Measurements from ENCODE around the gene NCAPH2. TPM values are rescaled to one million over a fixed set of nuclear protein-coding genes. Genes with fewer than 3 reads are reported as not detected.

Gene NCAPH2
- polyA plus RNA-seq, 1 experiment = 10.4 TPM

GRCh38 chr22:50473088-50473487 is 34.9 kb upstream of the NCAPH2 start:
- H3K27ac ChIP-seq (ENCODE audit: low read depth, low read length) = no peak overlapping the region
- no peaks in the 10 kb centered on the region; the same call in 1 of the 2 replicates for H3K9me3 ChIP-seq (ENCODE audit: control insufficient read depth, insufficient read depth, low read length)
- peak; percentile 28; the same call in 1 of the 2 replicates for TF ChIP-seq CTCF (IDR thresholded peaks at IDR 0.05; ENCODE audit: low read depth, low read length)
- DNase-seq (ENCODE audit: low read depth, low spot score) = no peak
- CTCF ChIA-PET = interaction anchor here (1.0 kb wide), 1 partner anchor 23 kb away, joined by 3 read pairs; no protein-coding TSS in a partner anchor
- no peaks in the 10 kb centered on the region for H3K27me3 ChIP-seq (ENCODE audit: control insufficient read depth, insufficient read depth, low read length)
- POLR2A ChIA-PET = interaction anchor here (0.6 kb wide), 1 partner anchor 126 kb away, joined by 8 read pairs; no protein-coding TSS in a partner anchor
- peak overlapping the region; percentile 69 for H3K4me3 ChIP-seq (ENCODE audit: low read depth, low read length)

- Histone ChIP-seq H3K9me3 (ENCODE audit: control insufficient read depth, insufficient read depth, low read length) (no peaks in the 10 kb centered on the region; the same call in 1 of the 2 replicates), H3K4me3 (ENCODE audit: low read depth, low read length) (peak overlapping the region; percentile 69), H3K27ac (ENCODE audit: low read depth, low read length) (peak overlapping the region; percentile 75), H3K27me3 (ENCODE audit: control insufficient read depth, insufficient read depth, low read length) (no peaks in the 10 kb centered on the region)
- CTCF ChIA-PET = interaction anchor here (1.0 kb wide), 1 partner anchor 24 kb away, joined by 3 read pairs; no protein-coding TSS in a partner anchor
- peak; percentile 20 for DNase-seq (ENCODE audit: low read depth, low spot score)
- TF ChIP-seq CTCF (IDR thresholded peaks at IDR 0.05; ENCODE audit: low read depth, low read length) = no peak
- POLR2A ChIA-PET = interaction anchor here (0.5 to 0.7 kb wide), 2 partner anchors 100 to 157 kb away, joined by 4 to 6 read pairs; no protein-coding TSS in a partner anchor
These were observed 34.0 kb upstream of the NCAPH2 start for GRCh38 chr22:50473855-50474671.

- H3K27me3 ChIP-seq (ENCODE audit: control insufficient read depth, insufficient read depth, low read length) = peaks cover 5% of the 10 kb centered on the region
- peak within 1 kb of the TSS; percentile 69 for H3K4me3 ChIP-seq (ENCODE audit: low read depth, low read length)
- CTCF ChIA-PET = no interaction called here
- POLR2A ChIA-PET = interaction anchor here (0.5 to 0.7 kb wide), 2 partner anchors 100 to 156 kb away, joined by 4 to 6 read pairs; no protein-coding TSS in a partner anchor
- peak within 1 kb of the TSS; percentile 75 for H3K27ac ChIP-seq (ENCODE audit: low read depth, low read length)
- no peaks in the 10 kb centered on the region; the same call in 1 of the 2 replicates for H3K9me3 ChIP-seq (ENCODE audit: control insufficient read depth, insufficient read depth, low read length)
- peak; percentile 48 for DNase-seq (ENCODE audit: low read depth, low spot score)
- TF ChIP-seq CTCF (IDR thresholded peaks at IDR 0.05; ENCODE audit: low read depth, low read length) = no peak
These were observed 33.0 kb upstream of the NCAPH2 start, which contains the start of gene SBF1 for GRCh38 chr22:50474710-50475651. Gene SBF1 (minus strand): TSS chr22:50475035. CDS start chr22:50474840, 195 bp downstream.

GRCh38 chr22:50475652-50476002 is 32.4 kb upstream of the NCAPH2 start:
- POLR2A ChIA-PET = no interaction called here
- CTCF ChIA-PET = no interaction called here
- Histone ChIP-seq H3K27me3 (ENCODE audit: control insufficient read depth, insufficient read depth, low read length) (peaks cover 11% of the 10 kb centered on the region), H3K4me3 (ENCODE audit: low read depth, low read length) (no peak overlapping the region), H3K27ac (ENCODE audit: low read depth, low read length) (peak overlapping the region; percentile 39), H3K9me3 (ENCODE audit: control insufficient read depth, insufficient read depth, low read length) (no peaks in the 10 kb centered on the region; the same call in 1 of the 2 replicates)
- DNase-seq (ENCODE audit: low read depth, low spot score) = no peak
- TF ChIP-seq CTCF (IDR thresholded peaks at IDR 0.05; ENCODE audit: low read depth, low read length) = no peak
